ENCODE data around the gene TBX19.

TBX19 gene

DNA sequence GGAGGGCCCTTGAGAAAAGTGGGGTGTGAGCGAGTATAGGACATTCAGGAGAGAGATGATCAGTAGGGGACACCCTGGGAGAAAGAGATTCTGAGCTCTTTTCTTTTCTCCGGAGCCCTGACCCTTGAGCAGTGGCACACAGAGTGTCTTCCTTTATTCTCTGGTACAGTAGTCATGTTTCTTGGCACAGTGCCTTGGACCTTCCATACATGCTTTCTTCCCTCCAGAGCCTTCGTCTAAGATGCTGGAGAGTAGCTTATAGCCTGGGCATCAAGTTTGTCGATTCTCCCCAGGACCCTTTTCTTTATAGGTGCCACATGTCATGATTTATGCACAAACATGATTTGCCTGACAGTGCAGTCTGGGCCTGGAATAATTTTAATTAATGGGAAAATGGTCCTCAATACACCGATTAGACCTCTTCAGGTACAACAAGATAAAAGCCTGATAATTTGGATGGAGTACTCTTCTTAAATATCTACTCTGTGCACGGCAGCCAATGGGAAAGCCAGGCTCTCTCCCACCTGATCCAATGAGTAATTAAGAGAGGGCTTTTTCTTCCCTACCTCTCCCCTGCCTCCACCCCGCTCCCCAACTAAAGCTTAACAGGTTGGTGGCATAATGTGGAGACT lies at the start of gene TBX19:
Gene TBX19, plus strand, starts transcription at position 582 of the 632 bp plus-strand sequence. CDS start 214 bp downstream, outside the sequence.
- DNase-seq = peak; percentile 54

DNA sequence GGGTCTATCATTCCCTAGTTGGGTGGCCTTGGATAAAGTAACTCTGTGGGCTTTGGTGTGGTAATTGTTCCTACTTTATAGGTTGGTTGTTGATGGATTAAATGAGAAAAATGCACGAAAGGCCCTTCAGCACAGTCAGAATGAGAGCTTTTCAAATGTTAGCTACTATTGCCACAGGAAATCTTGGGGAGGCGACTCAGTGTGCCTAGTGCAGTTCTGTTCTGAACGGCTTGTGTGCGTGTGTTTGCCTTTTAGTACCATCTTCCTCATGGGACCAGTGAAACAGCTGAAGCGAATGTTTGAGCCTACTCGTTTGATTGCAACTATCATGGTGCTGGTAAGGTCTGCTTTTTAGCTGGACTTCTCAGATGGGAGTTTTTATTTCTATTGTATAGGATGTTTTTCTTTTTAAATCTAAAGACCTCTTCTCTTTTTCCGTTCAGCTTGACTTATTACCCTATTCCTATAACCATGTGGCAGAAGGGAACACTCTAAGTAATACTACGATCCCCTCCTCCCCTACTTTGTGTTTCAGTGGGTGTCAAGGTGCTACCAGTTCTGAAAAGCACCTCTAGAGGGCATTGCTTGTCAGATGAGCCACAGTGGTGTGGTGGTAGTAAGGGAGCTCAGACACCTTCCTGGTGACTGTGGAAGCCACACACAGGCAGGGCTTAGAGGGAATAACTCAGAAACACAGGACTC lies 45.7 kb upstream of the TBX19 start:
- DNase-seq = peak; percentile 84

DNA sequence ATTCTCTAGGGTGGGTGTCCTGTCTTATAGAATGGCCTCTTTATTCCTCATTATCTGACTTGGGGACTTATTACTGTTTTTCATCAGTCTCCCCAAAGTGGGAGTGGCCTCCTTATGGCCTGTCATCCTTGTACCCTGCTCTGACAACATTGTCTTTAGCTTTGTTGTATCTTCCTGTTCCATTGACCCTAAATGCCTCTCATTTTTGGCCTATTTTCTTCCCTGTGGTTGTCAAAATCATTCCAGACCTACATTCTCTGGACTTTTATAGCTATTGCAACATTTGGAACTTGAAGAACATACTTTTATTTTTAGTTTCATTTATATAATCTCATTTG lies 45.2 kb upstream of the TBX19 start:
- DNase-seq = no peak

DNA sequence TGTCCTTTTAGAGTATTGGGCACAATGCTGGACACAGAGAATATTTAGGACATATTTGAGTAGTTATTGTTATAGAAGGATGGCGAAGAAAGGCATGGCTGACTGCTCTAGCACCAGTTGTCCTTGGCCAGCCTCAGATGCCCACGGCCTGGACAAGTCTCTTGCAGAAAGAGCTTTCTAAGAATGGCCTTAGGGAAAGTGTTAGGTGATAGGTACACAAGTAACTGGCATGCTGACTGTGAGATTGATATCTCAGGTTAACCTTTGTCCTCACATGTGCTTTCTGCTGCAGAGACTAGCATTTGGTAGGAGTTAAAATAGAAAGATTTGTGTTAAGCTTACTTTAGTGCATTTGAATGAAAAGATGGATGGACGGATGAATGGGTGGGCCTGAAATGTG lies 44.7 kb upstream of the TBX19 start:
- DNase-seq = no peak

DNA sequence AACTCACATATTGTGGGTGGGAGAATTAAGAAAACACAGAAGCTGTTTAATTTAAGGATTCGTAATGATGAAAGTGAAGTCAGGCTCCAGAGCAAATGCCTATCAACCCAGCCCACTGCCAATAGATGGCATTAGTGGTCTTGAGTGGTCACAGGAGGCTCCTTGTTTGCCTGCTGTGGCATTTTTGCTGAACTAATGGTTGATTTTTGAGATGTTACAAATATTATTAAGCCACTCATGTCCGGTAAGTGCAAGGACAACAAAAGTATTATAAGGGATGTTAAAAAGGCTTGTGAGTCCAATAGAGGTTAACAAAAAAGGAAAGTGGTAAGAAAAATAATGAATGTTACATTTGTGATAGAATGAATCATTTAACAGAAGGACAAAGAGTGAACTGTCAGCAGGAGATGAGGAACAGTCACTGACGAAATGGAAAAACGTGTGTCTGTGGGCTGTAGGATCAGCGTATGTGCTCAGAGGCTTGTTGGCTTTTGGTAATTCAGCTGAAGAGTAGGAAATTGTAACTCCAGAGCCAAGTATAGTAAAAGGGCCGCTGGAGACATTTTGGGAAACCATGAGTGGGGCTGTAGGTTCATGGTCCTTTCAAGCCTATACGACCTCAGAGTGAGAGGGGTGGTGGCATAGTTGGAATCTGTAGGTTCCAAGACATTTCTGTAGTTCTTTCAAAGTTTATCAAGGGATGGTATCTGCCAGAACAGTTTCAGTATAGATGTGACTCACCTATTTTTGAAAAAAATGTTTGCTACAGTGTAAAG lies 43.7 kb upstream of the TBX19 start:
- DNase-seq = no peak

DNA sequence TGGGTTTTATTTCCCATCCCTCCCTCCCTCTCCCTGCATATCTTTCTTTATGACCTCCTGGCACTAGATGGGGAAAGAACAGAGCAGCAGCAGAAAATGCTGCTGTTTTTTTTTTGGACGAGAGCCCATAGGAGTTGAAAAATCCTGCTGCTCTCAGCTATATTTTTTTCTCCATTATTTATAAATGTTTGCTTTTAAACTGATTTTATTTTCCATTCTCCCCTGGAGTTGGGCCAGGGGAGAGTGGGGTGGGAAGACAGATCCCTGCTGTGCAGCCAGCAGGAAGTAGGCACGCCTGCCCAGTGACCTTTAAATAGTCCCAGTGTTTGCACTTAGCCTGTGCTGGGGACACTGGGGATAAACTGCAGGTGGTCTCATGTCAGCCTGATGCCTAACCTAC lies 37.5 kb upstream of the TBX19 start:
- DNase-seq = no peak

DNA sequence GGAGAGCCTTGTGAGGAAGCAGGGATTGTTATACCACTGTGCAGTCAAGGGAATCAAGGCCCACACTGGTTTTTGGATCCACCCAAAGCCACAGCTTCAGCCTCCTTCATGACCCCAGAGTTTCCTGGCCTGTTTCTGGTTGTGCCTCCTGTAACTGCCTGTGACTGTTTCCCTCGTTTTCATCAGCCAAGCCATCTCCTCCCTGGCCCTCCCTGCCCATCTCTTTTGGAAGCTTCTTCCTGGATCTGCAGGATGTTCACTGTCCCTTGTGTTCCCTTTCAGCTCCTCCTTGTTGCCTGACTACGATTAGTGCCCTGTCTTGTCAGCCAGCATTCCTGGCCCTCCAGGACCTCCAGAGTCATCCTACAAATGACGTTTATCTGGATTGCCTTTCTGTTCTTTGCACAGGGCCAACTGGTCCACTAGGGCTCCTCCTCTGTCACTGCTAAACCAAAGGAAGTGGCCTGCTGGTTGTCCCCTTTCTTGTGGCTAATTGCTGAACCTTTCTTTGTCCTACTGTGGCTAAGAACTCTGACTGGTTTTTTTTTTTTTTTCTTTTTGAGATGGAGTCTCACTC lies 37.0 kb upstream of the TBX19 start:
- DNase-seq = no peak

DNA sequence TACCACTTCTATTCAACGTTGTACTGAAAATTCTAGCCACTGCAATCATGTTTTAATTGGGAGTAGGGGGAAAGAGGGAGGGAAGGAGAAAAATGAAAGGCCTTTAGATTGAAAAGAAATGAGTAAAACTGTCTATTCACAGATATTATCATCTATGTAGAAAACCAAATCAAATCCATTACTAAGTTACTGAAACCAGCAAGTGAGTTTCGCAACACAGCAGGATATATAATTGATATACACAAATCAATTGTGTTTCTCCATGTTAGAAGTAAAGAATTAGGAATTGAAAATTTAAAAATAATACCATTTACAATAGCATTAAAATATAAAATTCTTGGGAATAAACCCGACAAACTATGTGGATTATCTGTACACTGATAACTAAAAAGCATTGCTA lies 35.6 kb upstream of the TBX19 start:
- no peak for DNase-seq

DNA sequence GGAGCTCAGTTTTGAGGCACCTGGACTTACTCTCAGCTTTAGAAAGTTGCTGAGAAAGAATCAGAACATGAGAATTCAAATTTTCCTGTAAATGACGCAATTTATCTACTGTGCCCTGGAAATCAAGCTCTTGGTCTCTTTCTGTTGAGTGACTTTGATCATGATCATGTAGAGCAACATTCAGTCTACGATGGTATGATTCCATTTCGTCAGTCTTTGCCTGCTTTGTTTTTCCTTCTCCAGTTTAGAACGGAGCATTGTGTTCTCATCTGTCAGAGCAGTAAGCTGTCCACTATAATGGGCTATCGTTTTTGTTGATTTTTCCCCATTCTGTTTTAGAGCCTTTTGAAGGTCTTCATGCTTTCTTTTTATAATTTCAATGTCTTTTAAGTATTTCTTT lies 34.2 kb upstream of the TBX19 start:
- DNase-seq = no peak

DNA sequence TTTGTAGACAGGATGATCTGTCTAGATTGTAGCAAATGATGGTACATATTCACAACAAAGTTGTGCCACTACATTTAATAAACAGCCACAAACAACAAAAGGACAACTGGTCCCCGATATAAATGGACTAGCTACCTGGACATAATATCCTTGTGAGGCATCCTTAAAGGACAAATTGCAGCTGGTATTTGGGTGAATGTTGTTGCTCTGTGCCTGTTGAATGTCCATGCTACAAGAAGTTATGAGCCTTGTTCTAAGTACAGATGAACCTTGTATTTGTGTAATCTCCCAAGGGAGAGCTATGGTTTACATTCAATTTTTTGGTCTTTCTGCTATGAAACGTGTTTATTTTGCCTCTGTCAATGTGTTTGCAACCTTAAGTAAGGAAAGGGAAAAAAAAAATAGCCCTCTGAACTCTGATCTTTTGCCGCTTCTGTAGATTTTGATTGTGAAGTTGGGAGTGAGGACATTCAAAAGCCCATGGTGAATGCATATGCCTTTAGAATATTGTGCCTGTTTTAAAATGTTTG lies 28.4 kb upstream of the TBX19 start:
- DNase-seq = no peak

DNA sequence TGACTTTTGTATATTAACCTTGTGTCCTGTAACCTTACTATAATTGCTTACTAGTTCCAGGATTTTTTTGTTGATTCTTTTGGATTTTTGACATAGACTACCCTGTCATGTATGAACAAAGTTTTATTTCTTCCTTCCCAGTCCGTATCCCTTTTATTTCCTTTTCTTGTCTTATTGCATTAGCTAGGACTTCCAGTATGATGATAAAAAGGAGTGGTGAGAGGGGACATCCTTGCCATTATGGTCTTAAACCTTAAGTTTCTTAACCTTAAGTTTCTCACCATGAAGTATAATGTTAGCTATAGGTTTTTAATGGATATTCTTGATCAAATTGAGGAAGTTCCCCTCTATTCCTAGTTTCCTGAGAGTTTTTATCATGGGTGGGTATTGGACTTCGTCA lies 24.5 kb upstream of the TBX19 start:
- no peak for DNase-seq

DNA sequence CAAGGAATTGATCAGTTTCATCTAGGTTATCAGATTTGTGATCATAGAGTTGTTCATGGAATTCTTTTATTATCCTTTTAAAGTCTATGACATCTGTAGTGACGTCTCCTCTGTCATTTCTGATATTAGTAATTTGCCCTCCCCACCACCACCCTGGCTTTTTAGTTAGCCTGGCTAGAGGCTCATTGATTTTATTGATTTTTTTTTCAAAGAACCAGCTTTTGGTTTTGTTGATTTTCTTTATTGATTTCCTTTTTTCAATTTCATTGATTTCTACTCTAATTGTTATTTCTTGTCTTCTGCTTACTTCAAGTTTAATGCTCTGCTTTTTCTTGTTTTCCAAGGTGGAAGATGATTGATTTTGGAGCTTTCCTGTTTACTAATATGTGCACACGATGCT lies 23.3 kb upstream of the TBX19 start:
- DNase-seq = no peak

DNA sequence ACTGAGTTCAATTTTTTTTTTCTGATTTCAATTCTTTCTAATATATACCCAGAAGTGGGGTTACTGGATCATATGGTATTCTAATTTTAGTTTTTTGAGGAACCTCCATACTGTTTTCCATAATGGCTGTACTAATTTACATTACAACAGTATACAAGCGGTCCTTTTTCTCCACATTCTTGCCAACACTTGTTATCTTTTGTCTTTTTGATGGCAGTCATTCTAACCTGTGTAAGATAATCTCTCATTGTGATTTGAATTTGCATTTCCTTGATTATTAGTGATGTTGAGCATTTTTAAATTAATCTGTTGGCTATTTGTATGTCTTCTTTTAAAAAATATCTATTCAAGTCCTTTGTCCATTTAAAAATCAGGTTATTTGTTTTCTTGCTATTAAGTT lies 21.1 kb upstream of the TBX19 start:
- no peak for DNase-seq

DNA sequence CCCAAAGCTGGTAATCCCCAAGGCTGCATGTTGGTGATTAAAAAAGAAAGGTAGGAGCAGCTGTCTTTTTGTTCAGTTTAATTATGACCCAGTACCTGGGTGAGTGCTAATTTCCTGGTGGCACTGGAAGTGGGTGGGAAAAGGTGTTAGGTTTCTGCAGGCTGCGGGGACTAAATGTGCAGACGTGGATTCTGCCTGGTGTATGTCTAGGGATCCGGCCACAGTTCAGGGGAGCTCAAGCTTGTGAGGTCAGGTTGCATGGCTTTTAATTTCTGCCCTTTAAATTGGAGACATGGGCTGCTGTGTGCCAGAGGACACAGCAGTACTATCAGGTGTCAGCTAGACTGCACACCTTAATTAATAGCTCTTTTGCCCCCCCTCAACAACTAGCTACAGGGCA lies 20.3 kb upstream of the TBX19 start:
- no peak for DNase-seq

DNA sequence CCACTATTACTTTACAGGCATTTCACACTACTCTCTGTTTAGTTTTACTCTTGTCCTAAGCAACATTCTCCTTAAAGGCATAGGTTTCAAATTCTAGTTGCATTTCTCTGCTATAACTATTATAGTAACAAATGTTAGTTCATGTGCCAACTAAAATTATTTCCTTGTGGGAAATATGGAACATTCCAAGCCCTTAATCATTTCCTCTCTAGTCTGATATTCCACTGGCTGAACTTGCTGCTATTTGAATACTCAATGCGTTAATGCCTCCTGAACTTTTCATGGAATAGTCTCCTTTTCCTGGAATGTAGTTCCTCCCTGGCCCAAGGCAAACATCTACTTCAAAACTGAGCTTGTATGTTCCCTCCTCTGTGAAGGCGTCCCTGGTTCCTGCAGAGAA lies 19.3 kb upstream of the TBX19 start:
- no peak for DNase-seq

DNA sequence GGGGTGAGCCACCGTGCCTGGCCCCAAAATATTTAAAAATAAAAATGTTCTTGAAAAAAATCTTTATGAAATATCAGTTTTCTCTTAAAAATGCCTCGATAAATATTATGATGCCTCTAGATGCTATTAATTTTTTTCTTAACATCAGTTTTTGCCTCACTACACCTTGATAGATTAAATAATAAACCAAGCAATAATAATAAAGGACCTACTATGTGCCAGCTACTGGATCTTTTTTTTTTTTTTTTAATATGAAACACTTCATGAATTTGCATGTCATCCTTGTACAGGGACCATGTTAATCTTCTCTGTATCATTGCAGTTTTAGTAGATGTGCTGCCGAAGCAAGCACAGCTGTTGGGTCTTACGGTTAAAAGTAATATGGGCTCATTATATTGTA lies 17.5 kb upstream of the TBX19 start:
- no peak for DNase-seq

DNA sequence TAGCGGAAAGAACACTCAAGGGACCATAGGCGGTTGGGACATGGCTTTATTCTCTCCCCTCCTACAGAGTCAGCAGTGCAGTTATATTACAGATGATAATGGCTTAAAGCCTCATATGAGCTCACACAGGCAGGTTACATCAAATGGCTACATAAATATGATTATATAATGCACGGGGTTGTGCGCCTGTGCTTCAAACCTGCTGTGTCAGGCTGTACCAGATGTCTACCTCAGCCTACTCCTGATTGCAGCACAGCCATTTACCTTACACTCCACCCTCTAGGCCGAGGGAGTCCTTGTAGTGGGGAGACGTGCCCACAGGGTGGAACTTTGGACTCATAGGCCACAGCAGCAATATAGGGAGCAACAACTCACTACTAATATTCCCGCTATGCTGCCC lies 16.4 kb upstream of the TBX19 start:
- DNase-seq = no peak

DNA sequence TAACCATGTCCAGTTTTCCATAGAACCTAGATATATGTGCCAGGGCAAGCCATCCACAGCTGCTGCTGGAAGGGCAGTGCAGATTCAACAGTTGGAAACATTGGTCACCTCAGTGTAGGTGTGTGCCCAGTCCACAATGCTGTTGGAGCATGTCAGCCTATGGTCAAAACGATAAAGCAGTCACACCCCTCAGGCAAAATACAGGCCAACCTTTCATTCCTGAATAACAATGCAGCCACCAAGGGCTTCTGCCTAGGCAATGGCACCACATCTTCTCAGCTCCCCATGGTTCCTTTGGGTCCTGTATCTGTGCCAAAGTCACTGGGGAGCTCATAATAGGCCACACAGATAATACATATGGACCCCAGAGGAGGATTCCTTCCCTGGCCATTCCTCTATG lies 15.1 kb upstream of the TBX19 start:
- DNase-seq = no peak

DNA sequence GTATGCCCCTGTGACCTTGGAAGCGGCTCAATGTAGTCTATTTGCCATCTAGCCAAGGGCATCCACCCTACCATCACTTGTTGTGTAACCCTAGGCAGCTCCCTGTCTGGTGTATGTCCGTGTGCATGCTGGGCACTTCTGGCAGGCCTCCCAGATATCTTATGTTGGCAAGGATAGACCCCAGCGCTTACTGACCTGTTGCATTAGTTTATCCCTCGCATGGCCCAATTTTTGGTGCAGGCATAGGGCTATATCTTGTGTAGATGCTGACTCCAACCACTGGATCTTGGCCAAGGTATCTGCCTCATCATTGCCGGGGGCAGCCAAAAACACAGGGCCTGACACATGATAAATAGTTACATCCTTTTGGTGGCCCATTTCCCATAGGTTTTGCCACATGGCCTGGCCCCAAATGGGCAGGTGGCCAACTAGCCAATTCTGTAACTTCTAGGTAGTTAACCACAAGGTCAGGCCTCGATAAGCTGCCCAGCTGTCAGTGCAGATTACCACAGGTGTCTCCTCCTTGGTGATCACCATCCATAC lies 14.0 kb upstream of the TBX19 start:
- DNase-seq = peak; percentile 66

DNA sequence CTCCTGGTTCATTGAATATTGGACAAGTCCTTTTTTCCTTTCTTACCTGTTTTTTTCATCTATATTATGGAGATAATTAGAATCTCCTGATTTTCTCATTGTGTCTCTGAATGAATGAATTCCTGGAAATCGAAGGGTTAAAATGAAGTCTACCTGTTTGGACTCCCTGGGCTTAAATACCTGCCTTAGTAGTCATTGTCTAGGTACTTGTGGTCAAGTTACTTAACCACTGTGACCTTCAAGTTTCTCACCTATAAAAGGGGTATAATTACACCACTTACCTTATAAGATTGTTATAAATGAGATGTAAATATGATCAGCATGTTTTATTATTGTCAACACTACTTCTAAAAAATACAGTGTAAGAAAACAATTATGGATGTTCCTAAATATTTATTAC lies 9.0 kb upstream of the TBX19 start:
- no peak for DNase-seq

DNA sequence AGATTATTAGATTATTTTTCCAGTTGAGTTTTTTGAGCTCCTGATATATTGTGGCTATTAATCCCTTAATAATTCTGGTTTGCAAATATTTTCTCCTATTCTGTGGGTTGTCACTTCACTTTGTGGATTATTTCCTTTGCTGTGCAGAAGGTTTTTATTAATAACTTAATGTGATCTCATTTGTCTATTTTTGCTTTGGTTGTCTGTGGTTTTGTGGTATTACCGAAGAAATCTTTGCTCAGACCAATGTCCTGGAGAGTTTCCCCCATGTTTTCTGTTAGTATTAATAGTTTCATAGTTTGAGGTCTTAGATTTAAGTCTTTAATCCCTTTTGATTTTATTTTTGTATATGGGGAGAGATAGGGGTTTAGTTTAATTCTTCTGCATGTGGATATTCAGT lies 7.1 kb upstream of the TBX19 start:
- no peak for DNase-seq

DNA sequence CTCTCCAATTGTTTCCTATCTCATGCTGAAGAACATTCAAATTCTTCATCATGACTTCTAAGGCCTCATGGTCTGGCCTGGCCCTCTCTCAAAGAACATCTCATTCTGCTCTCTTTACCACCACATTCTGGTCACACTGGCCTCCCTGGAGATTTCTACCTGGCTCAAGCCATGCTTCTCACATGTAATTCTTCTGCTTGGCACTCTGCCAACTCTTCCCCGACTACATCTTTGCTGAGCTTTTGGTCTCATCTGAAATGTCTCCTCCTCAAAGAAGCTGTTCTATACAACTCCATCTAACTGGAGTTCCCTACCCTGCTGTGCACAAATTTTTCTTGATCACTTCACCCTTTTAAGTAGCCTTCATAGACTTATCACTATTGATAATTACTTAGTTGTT lies 1.4 kb upstream of the TBX19 start:
- DNase-seq = no peak

DNA sequence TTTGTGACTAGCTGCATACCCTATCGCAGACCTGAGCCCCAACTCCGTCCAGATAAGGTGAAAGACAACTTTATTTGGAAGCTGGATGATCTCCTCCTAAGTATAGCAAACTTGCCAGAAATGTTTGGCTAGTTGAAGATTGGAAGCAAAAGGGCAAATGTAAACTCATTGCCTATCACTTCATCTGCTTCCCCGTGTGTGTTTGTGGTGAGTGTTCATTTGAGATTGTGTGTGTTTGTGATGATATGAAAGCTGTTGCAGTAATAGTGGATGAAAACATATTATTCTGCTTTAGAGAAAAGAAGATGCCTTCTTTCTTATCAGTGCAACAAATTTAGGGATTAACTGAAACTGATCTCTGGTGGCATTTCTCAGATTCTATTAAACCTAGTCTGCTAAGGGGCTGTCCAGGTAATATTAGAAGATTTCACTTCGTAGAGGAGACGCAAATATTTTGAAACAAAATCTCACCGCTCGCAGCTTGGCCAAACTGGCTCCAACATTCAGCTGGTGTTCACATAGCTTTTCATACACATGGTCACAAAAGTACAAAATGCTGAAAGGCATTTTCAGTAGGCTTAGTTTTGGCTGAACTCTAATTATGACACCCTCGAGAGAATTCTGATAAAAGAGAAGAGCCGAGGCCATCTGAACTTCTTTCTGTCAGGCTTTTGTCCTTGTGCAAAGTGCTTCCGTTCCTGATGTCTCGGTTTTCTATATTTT lies 1.1 kb downstream of the TBX19 start:
- DNase-seq = peak; percentile 85
